Measurements from ENCODE around the gene CCSER1. TPM values are rescaled to one million over a fixed set of nuclear protein-coding genes. Genes with fewer than 3 reads are reported as not detected.
"Not testable (repeated sequence)": the region's sequence is repeated elsewhere in the genome, so short reads cannot be mapped to it uniquely, and the experiment has no call there.

CCSER1 gene
- total RNA-seq, 1 experiment from 2014 or later: 0.63 TPM

GRCh38 chr4:90888571-90888970 is 761.4 kb downstream of the CCSER1 start:
- H3K36me3 Mint-ChIP-seq (ENCODE audit: insufficient read depth, unreplicated experiment): no peaks in the 10 kb centered on the region
- no peak for DNase-seq (ENCODE audit: unreplicated experiment)
- H3K4me3 Mint-ChIP-seq (ENCODE audit: unreplicated experiment): no peak overlapping the region
- H3K4me1 Mint-ChIP-seq (ENCODE audit: insufficient read depth, unreplicated experiment): no peaks in the 10 kb centered on the region
- intact Hi-C loops (cut with micrococcal nuclease): no loop called here
- no TSS peak for BruUV-seq (replicated peaks)
- H3K27ac Mint-ChIP-seq (ENCODE audit: low read depth, unreplicated experiment): no peak overlapping the region
- CTCF ChIA-PET: no interaction called here
- no peaks in the 10 kb centered on the region for H3K27me3 Mint-ChIP-seq (ENCODE audit: insufficient read depth, unreplicated experiment)
- TF ChIP-seq CTCF (IDR thresholded peaks at IDR 0.05; ENCODE audit: unreplicated experiment): no peak
- POLR2A ChIA-PET: no interaction called here
- H3K9me3 Mint-ChIP-seq (ENCODE audit: unreplicated experiment): no peaks in the 10 kb centered on the region

GRCh38 chr4:90889171-90889570 is 762.0 kb downstream of the CCSER1 start:
- no peak for TF ChIP-seq CTCF (IDR thresholded peaks at IDR 0.05; ENCODE audit: unreplicated experiment)
- DNase-seq (ENCODE audit: unreplicated experiment): peak; percentile 43
- no TSS peak for BruUV-seq (replicated peaks)
- ChIA-PET CTCF (no interaction called here), POLR2A (no interaction called here)
- no peaks in the 10 kb centered on the region for H3K4me1 Mint-ChIP-seq (ENCODE audit: insufficient read depth, unreplicated experiment)
- no peaks in the 10 kb centered on the region for H3K36me3 Mint-ChIP-seq (ENCODE audit: insufficient read depth, unreplicated experiment)
- H3K9me3 Mint-ChIP-seq (ENCODE audit: unreplicated experiment): peaks cover under 1% of the 10 kb centered on the region
- H3K4me3 Mint-ChIP-seq (ENCODE audit: unreplicated experiment): no peak overlapping the region
- intact Hi-C loops (cut with micrococcal nuclease): no loop called here
- H3K27ac Mint-ChIP-seq (ENCODE audit: low read depth, unreplicated experiment): no peak overlapping the region
- no peaks in the 10 kb centered on the region for H3K27me3 Mint-ChIP-seq (ENCODE audit: insufficient read depth, unreplicated experiment)

- BruUV-seq (replicated peaks); H3K4me1 Mint-ChIP-seq (ENCODE audit: insufficient read depth, unreplicated experiment); H3K27me3 Mint-ChIP-seq (ENCODE audit: insufficient read depth, unreplicated experiment); H3K9me3 Mint-ChIP-seq (ENCODE audit: unreplicated experiment); H3K27ac Mint-ChIP-seq (ENCODE audit: low read depth, unreplicated experiment); intact Hi-C loops (cut with micrococcal nuclease); H3K4me3 Mint-ChIP-seq (ENCODE audit: unreplicated experiment); DNase-seq (ENCODE audit: unreplicated experiment); H3K36me3 Mint-ChIP-seq (ENCODE audit: insufficient read depth, unreplicated experiment): not testable (repeated sequence)
- POLR2A ChIA-PET: interaction anchor here (0.6 kb wide), 1 partner anchor 34 kb away, joined by 4 read pairs; no protein-coding TSS in a partner anchor
- CTCF ChIA-PET: interaction anchor here (0.6 to 0.7 kb wide), 2 partner anchors 436 to 1626 kb away, joined by 3 to 4 read pairs; no protein-coding TSS in a partner anchor
Measured at GRCh38 chr4:90903413-90903812, 776.2 kb downstream of the CCSER1 start.

- intact Hi-C loops (cut with micrococcal nuclease): no loop called here
- CTCF ChIA-PET: interaction anchor here (0.6 to 0.7 kb wide), 2 partner anchors 437 to 1625 kb away, joined by 3 to 4 read pairs; no protein-coding TSS in a partner anchor
- no peak for TF ChIP-seq CTCF (IDR thresholded peaks at IDR 0.05; ENCODE audit: unreplicated experiment)
- no peaks in the 10 kb centered on the region for H3K36me3 Mint-ChIP-seq (ENCODE audit: insufficient read depth, unreplicated experiment)
- no peak overlapping the region for H3K4me3 Mint-ChIP-seq (ENCODE audit: unreplicated experiment)
- H3K9me3 Mint-ChIP-seq (ENCODE audit: unreplicated experiment): peaks cover 7% of the 10 kb centered on the region
- H3K27ac Mint-ChIP-seq (ENCODE audit: low read depth, unreplicated experiment): no peak overlapping the region
- no TSS peak for BruUV-seq (replicated peaks)
- no peaks in the 10 kb centered on the region for H3K27me3 Mint-ChIP-seq (ENCODE audit: insufficient read depth, unreplicated experiment)
- peaks cover 5% of the 10 kb centered on the region for H3K4me1 Mint-ChIP-seq (ENCODE audit: insufficient read depth, unreplicated experiment)
- no peak for DNase-seq (ENCODE audit: unreplicated experiment)
- POLR2A ChIA-PET: interaction anchor here (0.6 kb wide), 1 partner anchor 33 kb away, joined by 4 read pairs; no protein-coding TSS in a partner anchor
Measured at GRCh38 chr4:90904021-90904420, 776.8 kb downstream of the CCSER1 start.

- H3K4me1 Mint-ChIP-seq (ENCODE audit: insufficient read depth, unreplicated experiment): peaks cover 5% of the 10 kb centered on the region
- H3K27me3 Mint-ChIP-seq (ENCODE audit: insufficient read depth, unreplicated experiment): no peaks in the 10 kb centered on the region
- TF ChIP-seq CTCF (IDR thresholded peaks at IDR 0.05; ENCODE audit: unreplicated experiment): no peak
- intact Hi-C loops (cut with micrococcal nuclease): no loop called here
- H3K27ac Mint-ChIP-seq (ENCODE audit: low read depth, unreplicated experiment): no peak overlapping the region
- H3K4me3 Mint-ChIP-seq (ENCODE audit: unreplicated experiment): no peak overlapping the region
- H3K9me3 Mint-ChIP-seq (ENCODE audit: unreplicated experiment): peaks cover 7% of the 10 kb centered on the region
- DNase-seq (ENCODE audit: unreplicated experiment): no peak
- H3K36me3 Mint-ChIP-seq (ENCODE audit: insufficient read depth, unreplicated experiment): no peaks in the 10 kb centered on the region
- ChIA-PET POLR2A (no interaction called here), CTCF (no interaction called here)
- no TSS peak for BruUV-seq (replicated peaks)
Measured at GRCh38 chr4:90906239-90906638, 779.0 kb downstream of the CCSER1 start.

GRCh38 chr4:90911724-90912434 is 784.7 kb downstream of the CCSER1 start:
- BruUV-seq (replicated peaks); POLR2A ChIA-PET; H3K27me3 Mint-ChIP-seq (ENCODE audit: insufficient read depth, unreplicated experiment): not testable (repeated sequence)

More at GRCh38 chr4:90911724-90912434, 784.7 kb downstream of the CCSER1 start:
- CTCF ChIA-PET: interaction anchor here (0.6 to 1.2 kb wide), 3 partner anchors 12 to 1505 kb away, joined by 3 read pairs; no protein-coding TSS in a partner anchor
- DNase-seq (ENCODE audit: unreplicated experiment); intact Hi-C loops (cut with micrococcal nuclease); H3K27ac Mint-ChIP-seq (ENCODE audit: low read depth, unreplicated experiment); H3K36me3 Mint-ChIP-seq (ENCODE audit: insufficient read depth, unreplicated experiment); H3K4me1 Mint-ChIP-seq (ENCODE audit: insufficient read depth, unreplicated experiment); H3K4me3 Mint-ChIP-seq (ENCODE audit: unreplicated experiment); H3K9me3 Mint-ChIP-seq (ENCODE audit: unreplicated experiment): not testable (repeated sequence)

All from MCF 10A (cell line).